Mesenchymal stem cell (in vitro differentiated cells and primary cell): ENCODE measurements around the gene COL4A2.

Experiments used
- DNase-seq: peaks from one replicate; pipeline ENCODE4 v3.0.0-alpha.2; 2013
- H2AFZ ChIP-seq: one replicate; pipeline ENCODE4 v1.6.1; 2013; ENCODE audit warnings: low read depth, mild to moderate bottlenecking, control low read depth, inconsistent platforms, low read length, moderate library complexity
- H2AK5ac ChIP-seq: 2 replicates; pipeline ENCODE4 v1.6.1; 2013; ENCODE audit warnings: low read length, moderate library complexity, mild to moderate bottlenecking, inconsistent platforms; ENCODE audit not compliant: severe bottlenecking
- H2BK120ac ChIP-seq: one replicate; pipeline ENCODE4 v1.6.1; 2013; ENCODE audit warnings: low read depth, mild to moderate bottlenecking, inconsistent platforms, low read length, moderate library complexity
- H2BK12ac ChIP-seq, 2 experiments: one replicate each; pipeline ENCODE4 v1.6.1; 2013; ENCODE audit warnings: inconsistent platforms in 2 of 2, low read length in 2 of 2, mild to moderate bottlenecking in 2 of 2, moderate library complexity in 2 of 2, control low read depth in 1 of 2
- H2BK15ac ChIP-seq: one replicate; pipeline ENCODE4 v1.6.1; 2013; ENCODE audit warnings: mild to moderate bottlenecking, low read depth, inconsistent platforms; ENCODE audit not compliant: poor library complexity, severe bottlenecking
- H2BK5ac ChIP-seq: 2 replicates; pipeline ENCODE4 v1.6.1; 2013; ENCODE audit warnings: low read depth, mild to moderate bottlenecking, low read length, control low read depth, inconsistent platforms; ENCODE audit not compliant: poor library complexity, severe bottlenecking
- H3K14ac ChIP-seq, 2 experiments: one replicate each; pipeline ENCODE4 v1.6.1; 2013; ENCODE audit warnings: inconsistent platforms in 2 of 2, low read length in 2 of 2, control low read depth in 1 of 2, mild to moderate bottlenecking in 1 of 2, moderate library complexity in 1 of 2
- H3K18ac ChIP-seq, 2 experiments: one replicate each; pipeline ENCODE4 v1.6.1; 2013; ENCODE audit warnings: inconsistent platforms in 2 of 2, low read length in 2 of 2, control low read depth in 1 of 2, low read depth in 1 of 2, mild to moderate bottlenecking in 1 of 2
- H3K23ac ChIP-seq, 2 experiments: one replicate each; pipeline ENCODE4 v1.6.1; 2013; ENCODE audit warnings: inconsistent platforms in 2 of 2, low read length in 2 of 2, mild to moderate bottlenecking in 2 of 2, moderate library complexity in 2 of 2, control low read depth in 1 of 2
- H3K27ac ChIP-seq: 2 replicates; pipeline ENCODE4 v1.5.1; 2013; ENCODE audit warnings: mild to moderate bottlenecking, moderate library complexity, low read length, control low read depth, inconsistent platforms; ENCODE audit not compliant: poor library complexity, severe bottlenecking
- H3K27me3 ChIP-seq, 2 experiments: 2 replicates each; pipeline versions ENCODE4 v1.6.1 to v1.7.0; 2013; ENCODE audit warnings: low read length in 2 of 2, mild to moderate bottlenecking in 2 of 2, moderate library complexity in 2 of 2, control low read depth in 1 of 2, inconsistent platforms in 1 of 2; ENCODE audit not compliant: control insufficient read depth in 1 of 2, insufficient read depth in 1 of 2
- H3K36me3 ChIP-seq, 2 experiments: 2 replicates each; pipeline versions ENCODE4 v1.6.1 to v1.7.0; 2013; ENCODE audit warnings: low read length in 2 of 2, control low read depth in 1 of 2, inconsistent platforms in 1 of 2, low read depth in 1 of 2, mild to moderate bottlenecking in 1 of 2; ENCODE audit not compliant: insufficient read depth in 2 of 2, control insufficient read depth in 1 of 2
- H3K4ac ChIP-seq, 2 experiments: one replicate each; pipeline ENCODE4 v1.6.1; 2013; ENCODE audit warnings: inconsistent platforms in 2 of 2, low read length in 2 of 2, mild to moderate bottlenecking in 2 of 2, moderate library complexity in 2 of 2, control low read depth in 1 of 2, low read depth in 1 of 2
- H3K4me1 ChIP-seq: 2 replicates; pipeline ENCODE4 v1.6.1; 2013; ENCODE audit warnings: low read depth, low read length, control low read depth; ENCODE audit not compliant: control insufficient read depth, insufficient read depth
- H3K4me2 ChIP-seq: 2 replicates; pipeline ENCODE4 v1.6.1; 2013; ENCODE audit warnings: low read length, mild to moderate bottlenecking, inconsistent platforms; ENCODE audit not compliant: poor library complexity, severe bottlenecking
- H3K4me3 ChIP-seq, 2 experiments: 2 replicates each; pipeline versions ENCODE4 v1.5.1 to v1.7.0; 2013; ENCODE audit warnings: low read length in 2 of 2, mild to moderate bottlenecking in 2 of 2, control low read depth in 1 of 2, low read depth in 1 of 2; ENCODE audit not compliant: insufficient read depth in 1 of 2
- H3K79me1 ChIP-seq: replicated peaks from 2 replicates; pipeline ENCODE4 v1.6.1; 2013; ENCODE audit warnings: mild to moderate bottlenecking, control low read depth, low read length, inconsistent platforms; ENCODE audit not compliant: poor library complexity, severe bottlenecking
- H3K9ac ChIP-seq: 2 replicates; pipeline ENCODE4 v1.7.0; 2013; ENCODE audit warnings: mild to moderate bottlenecking, low read length, moderate library complexity
- H3K9me3 ChIP-seq: 2 replicates; pipeline ENCODE4 v1.7.0; 2013; ENCODE audit warnings: mild to moderate bottlenecking, low read length; ENCODE audit not compliant: control insufficient read depth
- H4K8ac ChIP-seq: one replicate; pipeline ENCODE4 v1.6.1; 2013; ENCODE audit warnings: inconsistent platforms, mild to moderate bottlenecking, low read length, moderate library complexity
- H4K91ac ChIP-seq: one replicate; pipeline ENCODE4 v1.6.1; 2013; ENCODE audit warnings: mild to moderate bottlenecking, low read length, inconsistent platforms
- WGBS: methylation state at CpG from one replicate; pipeline ENCODE4 v1.1.7; 2013; ENCODE audit warnings: mixed read lengths; 5-methylcytosine and 5-hydroxymethylcytosine counted together

The COL4A2 gene

GRCh38 chr13:110408286-110408685, 101.2 kb downstream of the COL4A2 start:
- Histone ChIP-seq H4K8ac (peak overlapping the region; percentile 67), H2AFZ (no peak overlapping the region), H3K4me3 (no peak overlapping the region), H4K91ac (peak overlapping the region; percentile 92), H3K14ac (peak overlapping the region in 1 of 2 experiments; percentile 74), H3K23ac (no peak overlapping the region), H3K4ac (peak overlapping the region; percentile 54 to 91), H3K18ac (peak overlapping the region; percentile 71 to 95), H3K79me1 (peaks cover 13% of the 10 kb centered on the region), H2BK120ac (peak overlapping the region; percentile 84), H3K27ac (peak overlapping the region; percentile 22), H3K4me2 (no peak overlapping the region), H2BK5ac (no peak overlapping the region), H3K27me3 (no peaks in the 10 kb centered on the region), H2BK15ac (no peak overlapping the region), H3K9ac (no peak overlapping the region), H2AK5ac (peak overlapping the region; percentile 2), H3K4me1 (peaks cover 61% of the 10 kb centered on the region), H3K36me3 (peaks cover 4 to 35% of the 10 kb centered on the region in 2 experiments), H2BK12ac (peak overlapping the region; percentile 64 to 87), H3K9me3 (no peaks in the 10 kb centered on the region)
- DNase-seq: peak; percentile 33
- WGBS: 92% methylated on average over 12 of the region's 12 CpGs

DNA sequence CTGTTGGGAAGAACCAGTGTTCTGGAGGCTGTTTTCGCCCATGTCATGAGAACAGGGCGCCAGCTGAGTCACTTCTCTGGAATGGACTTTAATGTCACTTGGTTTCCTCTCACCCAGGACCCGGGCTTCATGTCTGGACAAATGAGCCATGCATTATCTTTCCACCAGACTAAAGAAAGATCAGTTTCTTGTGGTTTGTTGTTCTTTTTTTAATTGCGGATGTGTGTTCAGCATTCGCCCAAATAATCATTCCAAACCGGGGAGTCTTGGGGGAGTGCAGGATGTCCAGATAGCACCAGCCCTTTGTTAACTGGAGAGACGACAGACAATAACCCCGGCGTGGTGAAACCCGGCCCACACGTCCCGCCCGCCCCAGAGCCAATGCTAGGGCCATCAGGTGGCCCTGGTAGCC, 102.5 kb downstream of the COL4A2 start:
- peak overlapping the region; percentile 69 for H2BK120ac ChIP-seq
- no peak overlapping the region for H2AFZ ChIP-seq
- no peak overlapping the region for H3K14ac ChIP-seq
- no peak overlapping the region for H2BK15ac ChIP-seq
- H2BK12ac ChIP-seq: peak overlapping the region; percentile 41 to 81
- no peaks in the 10 kb centered on the region for H3K27me3 ChIP-seq
- peak overlapping the region; percentile 80 for H4K8ac ChIP-seq
- DNase-seq: peak; percentile 93
- peak overlapping the region; percentile 76 for H2AK5ac ChIP-seq
- H3K36me3 ChIP-seq: peaks cover 4 to 38% of the 10 kb centered on the region in 2 experiments
- peak overlapping the region; percentile 95 to 96 for H3K18ac ChIP-seq
- H3K4me1 ChIP-seq: peaks cover 64% of the 10 kb centered on the region
- no peak overlapping the region for H2BK5ac ChIP-seq
- peak overlapping the region; percentile 76 to 93 for H3K4ac ChIP-seq
- no peak overlapping the region for H3K4me3 ChIP-seq
- H3K9ac ChIP-seq: no peak overlapping the region
- no peaks in the 10 kb centered on the region for H3K9me3 ChIP-seq
- no peak overlapping the region for H3K4me2 ChIP-seq
- peak overlapping the region; percentile 95 for H3K27ac ChIP-seq
- no peak overlapping the region for H3K23ac ChIP-seq
- 18% methylated on average over 12 of the region's 13 CpGs for WGBS
- peaks cover 19% of the 10 kb centered on the region for H3K79me1 ChIP-seq
- peak overlapping the region; percentile 94 for H4K91ac ChIP-seq

- peak overlapping the region; percentile 80 for H4K8ac ChIP-seq
- H3K9me3 ChIP-seq: no peaks in the 10 kb centered on the region
- peak overlapping the region; percentile 76 for H2AK5ac ChIP-seq
- H3K4me3 ChIP-seq: no peak overlapping the region
- WGBS: 84% methylated on average over 10 of the region's 10 CpGs
- H2BK120ac ChIP-seq: peak overlapping the region; percentile 69
- DNase-seq: peak; percentile 26
- H3K23ac ChIP-seq: peak overlapping the region in 1 of 2 experiments; percentile 34
- no peak overlapping the region for H2BK5ac ChIP-seq
- peak overlapping the region; percentile 95 for H3K27ac ChIP-seq
- H2BK12ac ChIP-seq: peak overlapping the region; percentile 41 to 98
- H2BK15ac ChIP-seq: no peak overlapping the region
- H3K14ac ChIP-seq: peak overlapping the region in 1 of 2 experiments; percentile 91
- no peak overlapping the region for H3K4me2 ChIP-seq
- H3K36me3 ChIP-seq: peaks cover 4 to 36% of the 10 kb centered on the region in 2 experiments
- H3K4me1 ChIP-seq: peaks cover 63% of the 10 kb centered on the region
- peaks cover 18% of the 10 kb centered on the region for H3K79me1 ChIP-seq
- no peak overlapping the region for H3K9ac ChIP-seq
- no peaks in the 10 kb centered on the region for H3K27me3 ChIP-seq
- H4K91ac ChIP-seq: peak overlapping the region; percentile 92
- peak overlapping the region; percentile 82 to 93 for H3K4ac ChIP-seq
- H3K18ac ChIP-seq: peak overlapping the region; percentile 92 to 98
- H2AFZ ChIP-seq: no peak overlapping the region
Measured at GRCh38 chr13:110410000-110410399, 102.9 kb downstream of the COL4A2 start.

DNA sequence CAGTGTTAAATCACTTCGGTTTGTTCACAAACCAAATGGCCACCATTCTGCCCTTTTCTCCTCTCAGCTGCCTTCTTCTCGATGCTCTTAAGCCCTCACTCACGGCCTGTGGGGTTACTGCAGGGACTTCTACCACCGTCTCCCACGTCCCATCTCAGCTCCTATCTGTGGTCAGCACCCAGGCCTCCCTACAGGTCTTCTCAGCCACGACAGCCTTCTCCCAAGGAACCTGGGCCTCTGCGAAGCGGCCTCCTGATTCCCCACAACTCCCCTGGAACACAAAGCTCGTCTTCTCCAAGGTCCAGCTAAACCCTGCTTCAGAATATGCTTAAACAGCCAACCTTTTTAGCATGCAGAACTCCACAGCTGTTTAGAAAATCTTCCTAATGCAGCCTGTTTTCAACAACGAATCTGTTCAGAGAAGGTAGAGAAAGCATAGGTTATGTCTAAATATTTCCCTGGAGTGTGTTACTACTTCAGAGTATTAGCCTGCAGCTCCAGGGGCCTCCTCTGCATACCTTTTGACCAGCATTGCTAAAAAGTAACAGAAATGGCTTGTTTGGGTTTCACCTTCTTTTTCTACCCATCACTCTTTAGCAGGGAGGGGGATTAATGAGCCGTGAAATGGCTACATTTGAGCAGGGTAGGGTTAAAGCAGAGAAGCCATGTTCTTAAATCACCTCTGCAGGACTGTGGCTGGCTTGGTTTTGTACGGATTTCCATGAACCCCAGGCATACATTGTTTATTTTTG, 104.0 kb downstream of the COL4A2 start:
- no peaks in the 10 kb centered on the region for H3K27me3 ChIP-seq
- peak overlapping the region; percentile 74 for H4K8ac ChIP-seq
- no peak overlapping the region for H3K14ac ChIP-seq
- H2BK12ac ChIP-seq: peak overlapping the region; percentile 50 to 60
- H3K4ac ChIP-seq: peak overlapping the region; percentile 92 to 96
- peak overlapping the region; percentile 95 for H3K27ac ChIP-seq
- H2AFZ ChIP-seq: no peak overlapping the region
- WGBS: 64% methylated on average over 12 of the region's 12 CpGs
- H3K36me3 ChIP-seq: peaks cover 4 to 42% of the 10 kb centered on the region in 2 experiments
- peak overlapping the region; percentile 80 for H2BK5ac ChIP-seq
- peak overlapping the region in 1 of 2 experiments; percentile 46 for H3K23ac ChIP-seq
- H3K79me1 ChIP-seq: peaks cover 25% of the 10 kb centered on the region
- H3K4me1 ChIP-seq: peaks cover 60% of the 10 kb centered on the region
- H2AK5ac ChIP-seq: peak overlapping the region; percentile 98
- H2BK120ac ChIP-seq: peak overlapping the region; percentile 84
- no peak overlapping the region for H3K4me3 ChIP-seq
- H2BK15ac ChIP-seq: no peak overlapping the region
- H3K18ac ChIP-seq: peak overlapping the region; percentile 88 to 97
- peak; percentile 45 for DNase-seq
- peak overlapping the region; percentile 5 for H3K4me2 ChIP-seq
- H3K9me3 ChIP-seq: no peaks in the 10 kb centered on the region
- H3K9ac ChIP-seq: peak overlapping the region; percentile 4
- peak overlapping the region; percentile 95 for H4K91ac ChIP-seq
